GM21786 (cell line): ENCODE measurements around the gene C17orf75.

ENCODE experiments used
- ATAC-seq: cut with Tn5 transposase; IDR thresholded peaks from one replicate; pipeline ENCODE4 v1.9.1; 2021; ENCODE audit not compliant: unreplicated experiment

The C17orf75 gene

GRCh38 chr17:32278815-32279214 is 63.2 kb downstream of the C17orf75 start:
- no peak for ATAC-seq
